Measurements from ENCODE around the gene SLC25A25.

The SLC25A25 gene

GRCh38 chr9:128123451-128124080 is 55.5 kb downstream of the SLC25A25 start:
- DNase-seq (ENCODE audit: low read depth): no peak
- no peak overlapping the region for H3K4me3 ChIP-seq (ENCODE audit: low read depth, low read length)
- TF ChIP-seq CTCF (IDR thresholded peaks at IDR 0.05; ENCODE audit: low read depth, low read length, missing control alignments): no peak

- no peak for DNase-seq (ENCODE audit: low read depth)
- H3K4me3 ChIP-seq (ENCODE audit: low read depth, low read length): no peak overlapping the region
- TF ChIP-seq CTCF (IDR thresholded peaks at IDR 0.05; ENCODE audit: low read depth, low read length, missing control alignments): no peak
Measured at GRCh38 chr9:128124451-128124850, 56.4 kb downstream of the SLC25A25 start.

- H3K4me3 ChIP-seq (ENCODE audit: low read depth, low read length): peak overlapping the region; percentile 94; the same call in 1 of the 2 replicates
- DNase-seq (ENCODE audit: low read depth): no peak
- TF ChIP-seq CTCF (IDR thresholded peaks at IDR 0.05; ENCODE audit: low read depth, low read length, missing control alignments): peak; percentile 76
Measured at GRCh38 chr9:128124873-128125579, 57.0 kb downstream of the SLC25A25 start.

- no peak for DNase-seq (ENCODE audit: low read depth)
- peak overlapping the region; percentile 94 for H3K4me3 ChIP-seq (ENCODE audit: low read depth, low read length)
- TF ChIP-seq CTCF (IDR thresholded peaks at IDR 0.05; ENCODE audit: low read depth, low read length, missing control alignments): no peak
Measured at GRCh38 chr9:128125580-128126354, 57.7 kb downstream of the SLC25A25 start.

GRCh38 chr9:128127568-128127989 is 59.5 kb downstream of the SLC25A25 start, which contains the start of gene PTGES2:
Gene PTGES2 (minus strand): TSS chr9:128127729. CDS start chr9:128127717, 12 bp downstream.
- DNase-seq (ENCODE audit: low read depth): no peak
- no peak for TF ChIP-seq CTCF (IDR thresholded peaks at IDR 0.05; ENCODE audit: low read depth, low read length, missing control alignments)
- H3K4me3 ChIP-seq (ENCODE audit: low read depth, low read length): peak within 1 kb of the TSS; percentile 94

- H3K4me3 ChIP-seq (ENCODE audit: low read depth, low read length): peak overlapping the region; percentile 94
- peak; percentile 87 for DNase-seq (ENCODE audit: low read depth)
- no peak for TF ChIP-seq CTCF (IDR thresholded peaks at IDR 0.05; ENCODE audit: low read depth, low read length, missing control alignments)
Measured at GRCh38 chr9:128127990-128128835, 60.2 kb downstream of the SLC25A25 start.

All from GM12864 (cell line).